ENCODE results near the gene OCA2. TPM values are rescaled to one million over a fixed set of nuclear protein-coding genes. Genes with fewer than 3 reads are reported as not detected.
"Not testable (repeated sequence)": the region's sequence is repeated elsewhere in the genome, so short reads cannot be mapped to it uniquely, and the experiment has no call there.

Gene OCA2
- total RNA-seq, 2 donors from 2014 or later, result 3.7 TPM; not detected in 1

GRCh38 chr15:27714675-27715074 lies 384.4 kb downstream of the OCA2 start:
- intact Hi-C loops (cut with DNase I), result no loop called here
- no peak for DNase-seq (ENCODE audit: low spot score)

GRCh38 chr15:27713850-27714249 lies 385.3 kb downstream of the OCA2 start:
- H3K36me3 ChIP-seq; intact Hi-C loops (cut with DNase I); DNase-seq (ENCODE audit: low spot score); H3K27ac ChIP-seq; H3K4me3 ChIP-seq; H3K9me3 ChIP-seq; H3K27me3 ChIP-seq (replicated peaks; ENCODE audit: insufficient read depth); H3K4me1 ChIP-seq (replicated peaks): not testable (repeated sequence)
- WGBS, result 94% methylated on average over 9 of the region's 9 CpGs

More at GRCh38 chr15:27714675-27715074, 384.4 kb downstream of the OCA2 start:
- no peaks in the 10 kb centered on the region for H3K4me1 ChIP-seq (replicated peaks)
- H3K27me3 ChIP-seq (replicated peaks; ENCODE audit: insufficient read depth), result no peaks in the 10 kb centered on the region
- no peaks in the 10 kb centered on the region for H3K9me3 ChIP-seq
- TF ChIP-seq POLR2A (IDR thresholded peaks at IDR 0.05), result no peak
- TF ChIP-seq, protein P1, sequence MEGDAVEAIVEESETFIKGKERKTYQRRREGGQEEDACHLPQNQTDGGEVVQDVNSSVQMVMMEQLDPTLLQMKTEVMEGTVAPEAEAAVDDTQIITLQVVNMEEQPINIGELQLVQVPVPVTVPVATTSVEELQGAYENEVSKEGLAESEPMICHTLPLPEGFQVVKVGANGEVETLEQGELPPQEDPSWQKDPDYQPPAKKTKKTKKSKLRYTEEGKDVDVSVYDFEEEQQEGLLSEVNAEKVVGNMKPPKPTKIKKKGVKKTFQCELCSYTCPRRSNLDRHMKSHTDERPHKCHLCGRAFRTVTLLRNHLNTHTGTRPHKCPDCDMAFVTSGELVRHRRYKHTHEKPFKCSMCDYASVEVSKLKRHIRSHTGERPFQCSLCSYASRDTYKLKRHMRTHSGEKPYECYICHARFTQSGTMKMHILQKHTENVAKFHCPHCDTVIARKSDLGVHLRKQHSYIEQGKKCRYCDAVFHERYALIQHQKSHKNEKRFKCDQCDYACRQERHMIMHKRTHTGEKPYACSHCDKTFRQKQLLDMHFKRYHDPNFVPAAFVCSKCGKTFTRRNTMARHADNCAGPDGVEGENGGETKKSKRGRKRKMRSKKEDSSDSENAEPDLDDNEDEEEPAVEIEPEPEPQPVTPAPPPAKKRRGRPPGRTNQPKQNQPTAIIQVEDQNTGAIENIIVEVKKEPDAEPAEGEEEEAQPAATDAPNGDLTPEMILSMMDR (IDR thresholded peaks at IDR 0.05), result no peak
- TF ChIP-seq POLR2AphosphoS5 (IDR thresholded peaks at IDR 0.05), result no peak
- WGBS, result 86% methylated on average over 11 of the region's 11 CpGs
- no peaks in the 10 kb centered on the region for H3K36me3 ChIP-seq
- H3K4me3 ChIP-seq, result no peak overlapping the region
- H3K27ac ChIP-seq, result no peak overlapping the region

DNA sequence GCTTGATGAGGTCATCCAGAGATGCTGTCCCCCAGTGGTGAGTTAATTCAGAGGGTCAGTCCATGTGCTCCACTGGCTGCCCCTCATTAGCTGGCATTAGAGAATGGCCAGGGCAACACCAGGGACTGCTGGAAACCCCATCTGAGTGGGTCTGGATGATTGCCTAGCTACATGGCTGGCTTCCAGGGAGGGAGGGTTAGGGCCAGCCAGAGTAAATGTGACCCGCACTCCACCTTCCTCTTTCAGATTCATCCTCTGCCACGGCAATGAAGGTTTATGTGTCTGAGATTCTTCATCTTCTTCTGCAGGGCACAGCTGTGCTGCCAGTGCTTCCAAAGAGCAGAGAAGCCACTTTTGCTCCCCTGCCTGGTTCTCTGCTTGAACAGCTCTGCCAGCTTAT lies 391.9 kb downstream of the OCA2 start:
- TF ChIP-seq, protein P1 (IDR thresholded peaks at IDR 0.05), result no peak
- TF ChIP-seq POLR2A (IDR thresholded peaks at IDR 0.05), result no peak
- no peak for TF ChIP-seq POLR2AphosphoS5 (IDR thresholded peaks at IDR 0.05)
- Histone ChIP-seq H3K4me1 (replicated peaks) (no peaks in the 10 kb centered on the region), H3K27ac (no peak overlapping the region), H3K4me3 (no peak overlapping the region), H3K9me3 (no peaks in the 10 kb centered on the region), H3K27me3 (replicated peaks; ENCODE audit: insufficient read depth) (no peaks in the 10 kb centered on the region), H3K36me3 (no peaks in the 10 kb centered on the region)
- 7% methylated on average over 2 of the region's 2 CpGs for WGBS
- no peak for DNase-seq (ENCODE audit: low spot score)
- intact Hi-C loops (cut with DNase I), result no loop called here

DNA sequence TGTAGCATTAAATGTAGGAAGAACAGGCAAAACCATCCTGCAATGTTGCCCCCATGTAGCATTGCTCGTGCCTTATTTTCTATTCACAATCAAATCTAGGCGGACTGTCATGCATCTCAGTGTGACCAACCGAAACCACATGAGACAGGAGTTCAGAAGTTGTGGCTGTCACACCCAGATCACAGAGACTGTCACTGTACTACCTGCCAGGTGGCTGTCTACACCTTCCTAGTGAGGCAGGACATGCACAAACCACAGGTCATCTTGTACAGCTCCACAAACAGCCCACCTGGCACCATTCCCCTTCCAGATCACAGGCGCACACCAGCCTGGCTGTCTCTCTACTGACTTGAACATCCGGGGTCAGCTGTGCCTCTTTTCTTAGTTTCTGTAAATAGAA lies 392.8 kb downstream of the OCA2 start:
- no peaks in the 10 kb centered on the region for H3K27me3 ChIP-seq (replicated peaks; ENCODE audit: insufficient read depth)
- no peaks in the 10 kb centered on the region for H3K4me1 ChIP-seq (replicated peaks)
- no peak overlapping the region for H3K4me3 ChIP-seq
- DNase-seq (ENCODE audit: low spot score), result no peak
- intact Hi-C loops (cut with DNase I), result no loop called here
- WGBS, result 83% methylated on average over 5 of the region's 5 CpGs
- H3K27ac ChIP-seq, result no peak overlapping the region
- H3K36me3 ChIP-seq, result no peaks in the 10 kb centered on the region
- no peaks in the 10 kb centered on the region for H3K9me3 ChIP-seq
- TF ChIP-seq POLR2A (IDR thresholded peaks at IDR 0.05) (no peak), POLR2AphosphoS5 (IDR thresholded peaks at IDR 0.05) (no peak)
- TF ChIP-seq, protein P1 (IDR thresholded peaks at IDR 0.05), result no peak

GRCh38 chr15:27705056-27705455 lies 394.1 kb downstream of the OCA2 start:
- Histone ChIP-seq H3K36me3 (no peaks in the 10 kb centered on the region), H3K9me3 (no peaks in the 10 kb centered on the region), H3K4me3 (no peak overlapping the region), H3K27ac (no peak overlapping the region), H3K27me3 (replicated peaks; ENCODE audit: insufficient read depth) (no peaks in the 10 kb centered on the region), H3K4me1 (replicated peaks) (no peaks in the 10 kb centered on the region)
- DNase-seq (ENCODE audit: low spot score), result no peak
- WGBS, result 62% methylated on average over 5 of the region's 5 CpGs
- intact Hi-C loops (cut with DNase I), result no loop called here
- TF ChIP-seq, protein P1 (IDR thresholded peaks at IDR 0.05), result no peak
- TF ChIP-seq POLR2A (IDR thresholded peaks at IDR 0.05), result no peak
- no peak for TF ChIP-seq POLR2AphosphoS5 (IDR thresholded peaks at IDR 0.05)

Other genes with a start within 250 kb of the OCA2 start
- gene HERC2, start 222.9 kb upstream of the OCA2 start, total RNA-seq, result 10 to 100 TPM; 65.1 to 69.8 TPM

Measured in prostate gland (tissue), 2 donors.